Left lung (tissue), 10 donors: ENCODE results near the gene CPLANE2. TPM values are rescaled to one million over a fixed set of nuclear protein-coding genes. Genes with fewer than 3 reads are reported as not detected.
A peak's percentile ranks its signal among the peaks of the same experiment; 100 is the strongest.

ENCODE experiments used
- ATAC-seq: fragments of 200-7000 bp; cut with Tn5 transposase; one replicate; pipeline ENCODE4 v1.9.1; 2020; ENCODE audit warnings: moderate library complexity
- DNase-seq, 4 donors: peaks; one replicate each; pipeline ENCODE4 v3.0.0-alpha.2; 2013 to 2020
- H3K27ac ChIP-seq, 2 donors: fragments of 200-600 bp; sonication (generic) in 1 of 2; one replicate each; pipeline versions ENCODE4 v1.5.0 to v1.8.0; 2020 to 2021
- H3K27me3 ChIP-seq, 2 donors: fragments of 200-600 bp; sonication (generic) in 1 of 2; one replicate each; pipeline versions ENCODE4 v1.5.0 to v1.8.0; 2020 to 2021
- H3K36me3 ChIP-seq, 2 donors: fragments of 200-600 bp; sonication (generic) in 1 of 2; one replicate each; pipeline versions ENCODE4 v1.5.0 to v1.8.0; 2020 to 2021
- H3K4me1 ChIP-seq, 2 donors: fragments of 200-600 bp; one replicate each; pipeline ENCODE4 v1.8.0; 2021
- H3K4me3 ChIP-seq, 2 donors: fragments of 200-600 bp; sonication (generic) in 1 of 2; one replicate each; pipeline versions ENCODE4 v1.5.0 to v1.8.0; 2020 to 2021; ENCODE audit warnings: mild to moderate bottlenecking in 1 of 2
- H3K9me3 ChIP-seq, 2 donors: fragments of 200-600 bp; sonication (generic) in 1 of 2; one replicate each; pipeline versions ENCODE4 v1.5.0 to v1.8.0; 2020 to 2021
- CTCF ChIP-seq, 2 donors: fragments of 200-600 bp; sonication (generic) in 1 of 2; IDR thresholded peaks; one replicate each; pipeline versions ENCODE4 v1.5.0 to v1.8.0; 2021; ENCODE audit warnings: antibody characterized with exemption in 2 of 2
- intact Hi-C, 2 donors: fragments of 100-400 bp; cut with DNase I; formaldehyde crosslinking; loops; one replicate each; pipeline versions ENCODE4 v1.11.2 to v1.14.2; 2022
- polyA plus RNA-seq, 6 donors: library from polyadenylated mRNA; unstranded; fragments of 120-200 nt; gene quantifications; one replicate each; pipeline ENCODE4 v1.2.1, GENCODE V29; 2013; ENCODE audit not compliant: insufficient read length in 6 of 6
- total RNA-seq, 2 donors: library from RNA; stranded (reverse); fragmentation: NEBNext Ultra II Directional; extraction: Animal tissue kit (Norgen Biotek cat#: 25700); gene quantifications; one replicate each; pipeline ENCODE4 v1.2.1, GENCODE V29; 2021
- donor health status: DM: no; HTN: yes; CAD: no.
- donor health status: DM: no; HTN: no; CAD: no.

The CPLANE2 gene
- total and polyA plus RNA-seq, 8 donors, result 3.9 to 8.9 (median 5.3) TPM

GRCh38 chr1:16235347-16235746 is 1.6 kb downstream of the CPLANE2 start:
- Histone ChIP-seq H3K36me3 (peaks cover 0 to 3% of the 10 kb centered on the region in 2 donors), H3K27me3 (no peaks in the 10 kb centered on the region), H3K4me3 (no peak overlapping the region), H3K4me1 (peaks cover 15 to 21% of the 10 kb centered on the region in 2 donors), H3K27ac (no peak overlapping the region), H3K9me3 (no peaks in the 10 kb centered on the region)
- DNase-seq, result no peak
- no peak for TF ChIP-seq CTCF (IDR thresholded peaks at IDR 0.05)
- intact Hi-C loops, result no loop called here
- ATAC-seq, result no peak

- intact Hi-C loops, result no loop called here
- ATAC-seq, result no peak
Observed at GRCh38 chr1:16233431-16233830, 3.6 kb downstream of the CPLANE2 start.

GRCh38 chr1:16232316-16232710 is 4.7 kb downstream of the CPLANE2 start:
- Histone ChIP-seq H3K4me1 (peaks cover 9 to 28% of the 10 kb centered on the region in 2 donors), H3K4me3 (no peak overlapping the region), H3K27me3 (peaks cover 10 to 18% of the 10 kb centered on the region in 2 donors), H3K36me3 (peaks cover 0 to 3% of the 10 kb centered on the region in 2 donors), H3K27ac (no peak overlapping the region), H3K9me3 (no peaks in the 10 kb centered on the region)
- DNase-seq (peak in 1 of 4 donors; percentile 61), ATAC-seq (no peak)
- TF ChIP-seq CTCF (IDR thresholded peaks at IDR 0.05), result no peak
- intact Hi-C loops, result no loop called here

More at GRCh38 chr1:16233431-16233830, 3.6 kb downstream of the CPLANE2 start:
- peaks cover 0 to 7% of the 10 kb centered on the region in 2 donors for H3K27me3 ChIP-seq
- no peak for TF ChIP-seq CTCF (IDR thresholded peaks at IDR 0.05)
- H3K4me3 ChIP-seq, result no peak overlapping the region
- no peak for DNase-seq
- H3K9me3 ChIP-seq, result no peaks in the 10 kb centered on the region
- peaks cover 15 to 21% of the 10 kb centered on the region in 2 donors for H3K4me1 ChIP-seq
- no peak overlapping the region for H3K27ac ChIP-seq
- peaks cover 0 to 3% of the 10 kb centered on the region in 2 donors for H3K36me3 ChIP-seq

- TF ChIP-seq CTCF (IDR thresholded peaks at IDR 0.05), result no peak
- peak in 1 of 4 donors; percentile 75 for DNase-seq
- H3K27ac ChIP-seq, result no peak overlapping the region
Observed at GRCh38 chr1:16231331-16232315, 5.4 kb downstream of the CPLANE2 start.

GRCh38 chr1:16230744-16231143 is 6.2 kb downstream of the CPLANE2 start:
- no peak for TF ChIP-seq CTCF (IDR thresholded peaks at IDR 0.05)
- no peak overlapping the region for H3K4me3 ChIP-seq

More at GRCh38 chr1:16231331-16232315, 5.4 kb downstream of the CPLANE2 start:
- Histone ChIP-seq H3K9me3 (no peaks in the 10 kb centered on the region), H3K36me3 (peaks cover 0 to 3% of the 10 kb centered on the region in 2 donors), H3K27me3 (peaks cover 16 to 25% of the 10 kb centered on the region in 2 donors), H3K4me1 (peaks cover 8 to 30% of the 10 kb centered on the region in 2 donors), H3K4me3 (no peak overlapping the region)
- intact Hi-C loops, result no loop called here
- ATAC-seq, result no peak

More at GRCh38 chr1:16230744-16231143, 6.2 kb downstream of the CPLANE2 start:
- Histone ChIP-seq H3K27me3 (peaks cover 16 to 34% of the 10 kb centered on the region in 2 donors), H3K9me3 (no peaks in the 10 kb centered on the region), H3K36me3 (peaks cover 0 to 3% of the 10 kb centered on the region in 2 donors), H3K4me1 (peaks cover 0 to 21% of the 10 kb centered on the region in 2 donors), H3K27ac (no peak overlapping the region)
- DNase-seq (no peak), ATAC-seq (no peak)
- intact Hi-C loops, result no loop called here
